ENCODE data around the gene VPS26B.
"Not testable (repeated sequence)": the region's sequence is repeated elsewhere in the genome, so short reads cannot be mapped to it uniquely, and the experiment has no call there.

VPS26B gene

GRCh38 chr11:134260983-134261382, 36.5 kb downstream of the VPS26B start:
- DNase-seq: no peak

- peak; percentile 17 to 27 for DNase-seq
Measured at GRCh38 chr11:134261626-134262488, 37.4 kb downstream of the VPS26B start.

- DNase-seq: no peak
Measured at GRCh38 chr11:134264966-134265764, 40.7 kb downstream of the VPS26B start.

GRCh38 chr11:134266440-134266839, 42.0 kb downstream of the VPS26B start:
- no peak for DNase-seq

GRCh38 chr11:134266841-134267251, 42.4 kb downstream of the VPS26B start:
- DNase-seq: no peak

GRCh38 chr11:134267461-134267860, 43.0 kb downstream of the VPS26B start:
- DNase-seq: no peak

- no peak for DNase-seq
Measured at GRCh38 chr11:134267966-134268365, 43.5 kb downstream of the VPS26B start.

DNA sequence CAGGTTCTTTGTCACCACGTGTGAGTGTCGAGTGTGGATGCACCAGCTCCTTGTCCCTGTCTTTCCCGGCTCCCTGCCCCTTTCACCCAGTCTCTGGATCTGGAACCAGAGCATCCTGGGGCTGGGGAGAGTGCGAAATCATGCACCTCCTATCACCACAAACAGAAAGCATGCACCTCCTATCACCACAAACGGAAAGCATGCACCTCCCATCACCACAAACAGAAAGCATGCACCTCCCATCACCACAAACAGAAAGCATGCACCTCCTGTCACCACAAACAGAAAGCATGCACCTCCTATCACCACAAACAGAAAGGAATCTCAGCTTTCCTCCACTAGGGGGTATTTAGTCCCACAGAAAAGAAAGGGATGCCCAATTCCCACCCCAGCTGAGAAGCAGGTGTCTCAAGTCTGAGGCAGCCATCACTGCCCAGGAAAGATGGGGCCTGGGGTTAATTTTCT, 45.8 kb downstream of the VPS26B start:
- no peak for DNase-seq

DNA sequence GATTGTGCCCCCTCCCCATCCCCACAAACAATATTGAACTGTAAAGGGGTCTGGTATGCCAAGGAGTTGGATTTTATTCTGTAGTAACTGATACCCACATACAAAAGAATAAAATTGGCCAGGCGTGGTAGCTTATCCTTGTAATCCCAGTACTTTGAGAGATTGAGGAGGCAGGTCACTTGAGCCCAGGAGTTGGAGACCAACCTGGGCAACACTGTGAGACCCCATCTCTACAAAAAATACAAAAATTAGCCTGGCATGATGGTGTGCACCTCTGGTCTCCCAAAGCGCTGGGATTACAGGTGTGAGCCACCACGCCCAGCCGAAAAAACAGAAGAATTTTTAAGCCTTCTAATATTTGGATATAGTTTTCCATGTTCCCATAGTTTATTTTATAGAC, 47.5 kb downstream of the VPS26B start:
- no peak for DNase-seq

DNA sequence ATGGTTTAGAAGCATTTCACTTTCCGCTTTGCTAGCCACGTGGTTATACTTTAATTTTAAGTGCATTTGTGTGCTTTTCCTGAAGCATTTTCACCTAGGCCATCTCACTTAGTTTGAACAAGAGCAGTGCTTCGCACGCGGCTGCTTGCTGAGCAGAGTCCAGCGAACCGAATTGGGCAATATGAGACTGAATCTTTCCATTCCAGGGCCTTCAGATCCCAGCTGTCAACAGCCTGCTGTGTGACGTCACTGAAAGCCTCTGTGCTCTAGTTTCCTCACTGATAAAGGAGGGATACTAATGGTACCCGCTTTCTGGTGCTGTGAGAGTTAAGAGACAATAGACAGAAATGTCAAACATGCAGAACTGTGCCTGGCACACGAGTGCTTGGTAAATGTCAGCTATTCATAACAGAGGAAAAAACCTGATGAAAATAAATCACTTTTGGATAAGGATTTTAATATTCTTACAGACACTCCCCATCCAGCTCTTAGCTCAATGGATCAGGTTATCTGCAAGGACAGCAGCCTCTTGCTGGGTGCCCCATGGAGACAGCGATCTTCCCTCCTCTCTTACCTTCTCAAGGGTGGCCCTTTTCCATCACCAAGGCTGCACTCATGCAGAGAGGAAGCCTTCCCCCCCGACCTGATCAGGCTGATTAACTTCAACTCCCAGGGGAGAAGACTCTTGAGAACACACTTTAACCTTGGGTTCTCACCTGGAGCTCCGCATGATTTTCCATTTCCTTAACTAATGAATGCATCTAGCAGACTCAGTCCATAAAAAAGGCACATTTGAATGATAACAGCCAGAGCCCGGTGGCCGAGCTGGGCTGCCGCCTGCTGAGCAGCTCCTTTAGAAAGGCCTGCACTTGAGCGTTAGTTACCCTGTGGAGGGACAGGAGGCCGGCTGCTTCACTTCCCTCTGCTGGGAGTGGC, 48.2 kb downstream of the VPS26B start:
- no peak for DNase-seq

GRCh38 chr11:134273317-134273712, 48.8 kb downstream of the VPS26B start:
- no peak for DNase-seq

- no peak for DNase-seq
Measured at GRCh38 chr11:134275188-134275533, 50.7 kb downstream of the VPS26B start.

DNA sequence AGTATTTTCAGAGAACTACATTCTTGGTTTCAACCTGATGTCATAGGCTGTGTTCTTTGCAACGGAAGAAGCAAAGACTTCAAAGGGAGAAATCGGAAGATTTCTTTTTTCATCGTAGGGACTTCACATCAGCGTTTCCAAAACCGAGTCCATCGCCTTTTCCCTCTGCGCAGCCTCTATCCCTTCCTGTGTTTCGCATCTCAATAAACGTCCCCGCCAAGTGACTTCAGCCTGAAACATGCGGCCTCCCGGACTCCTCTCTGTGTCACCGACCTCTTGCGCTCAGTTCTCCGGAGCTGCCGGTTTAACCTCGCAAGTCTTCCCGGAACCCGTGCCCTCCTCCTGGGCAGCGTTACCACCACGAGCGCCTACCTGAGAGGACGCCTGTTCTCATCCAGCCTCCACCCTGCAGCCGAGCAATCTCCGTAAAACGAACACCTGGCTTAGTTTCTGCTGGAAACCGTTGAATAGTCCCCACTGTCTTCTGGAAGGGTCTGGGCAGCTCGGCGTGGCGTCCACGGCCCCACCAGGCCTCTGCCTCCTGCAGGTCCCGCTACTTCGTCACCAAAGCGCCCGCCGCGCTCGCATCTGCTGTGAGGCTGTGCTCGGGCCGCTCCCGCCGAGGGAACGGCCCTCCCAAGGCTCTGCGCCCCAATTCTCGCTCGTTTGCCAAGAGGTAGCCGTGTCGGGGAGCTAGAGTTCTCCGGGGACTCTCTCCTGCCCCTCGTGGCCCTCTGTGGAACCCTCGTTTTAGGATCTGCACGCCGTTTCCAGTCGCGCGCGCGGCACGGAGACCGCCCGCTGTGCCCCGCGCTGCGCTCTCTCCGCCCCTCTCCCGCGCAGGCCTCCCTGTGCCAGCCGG, 51.3 kb downstream of the VPS26B start, which contains the start of gene GLB1L3:
Gene GLB1L3, plus strand, starts transcription at position 846 of the 862 bp plus-strand sequence. CDS start 362 bp downstream, outside the sequence.
- DNase-seq: peak; percentile 74 to 80

GRCh38 chr11:134276396-134277182, 52.1 kb downstream of the VPS26B start:
- peak in 1 of 2 experiments; percentile 32 for DNase-seq

GRCh38 chr11:134277183-134278001, 52.9 kb downstream of the VPS26B start:
- no peak for DNase-seq

DNA sequence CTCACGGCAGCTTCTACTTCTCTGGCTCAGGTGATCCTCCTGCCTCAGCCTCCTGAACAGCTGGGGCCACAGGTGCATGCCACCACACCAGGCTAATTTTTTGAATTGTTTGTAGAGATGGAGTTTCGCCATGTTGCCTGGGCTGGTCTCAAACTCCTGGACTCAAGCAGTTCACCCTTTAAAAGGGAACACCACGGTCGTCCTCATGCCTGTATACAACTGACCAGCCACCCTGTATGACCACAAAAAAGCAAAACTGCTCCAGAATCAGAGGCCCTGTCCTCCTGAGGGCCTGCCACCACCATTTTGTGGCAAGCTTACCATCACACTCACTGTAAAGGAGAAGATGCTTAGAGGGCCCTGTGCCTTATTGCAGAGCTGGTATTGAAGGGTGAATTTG, 53.9 kb downstream of the VPS26B start:
- DNase-seq: no peak

DNA sequence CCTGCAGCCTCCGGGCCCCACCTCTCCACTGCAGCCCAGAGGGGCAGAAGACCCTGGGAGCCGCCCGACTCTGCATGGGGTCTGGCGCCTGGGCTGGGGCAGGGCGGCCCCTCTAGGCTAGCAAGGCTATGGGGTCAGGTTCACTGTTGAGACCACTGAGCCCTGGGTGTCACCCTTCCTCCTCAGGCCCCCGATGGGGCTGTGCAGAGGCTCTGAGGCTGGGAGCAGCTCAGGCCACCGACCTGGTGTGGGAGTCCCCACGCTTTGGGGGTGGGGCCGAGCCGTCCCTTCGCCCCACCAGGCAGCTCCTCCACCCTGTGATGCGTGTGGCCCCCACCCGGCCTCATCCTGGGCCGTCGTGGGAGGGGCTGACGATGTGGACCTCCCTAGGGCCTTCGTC, 57.2 kb downstream of the VPS26B start:
- not testable (repeated sequence) for DNase-seq

GRCh38 chr11:134282121-134283045, 57.9 kb downstream of the VPS26B start:
- no peak for DNase-seq
